Peyer's patch (tissue), 4 donors: ENCODE measurements around the gene SEMA5A.

ENCODE experiments used
- CTCF ChIP-seq, 6 experiments: fragments of 450-650 bp in 4 of 6; fragments of 200-600 bp in 2 of 6; sonication (generic) in 1 of 6; IDR thresholded peaks; one replicate each; pipeline ENCODE4 v1.5.1; 2017 to 2019; ENCODE audit warnings: antibody characterized with exemption in 6 of 6, mild to moderate bottlenecking in 3 of 6, moderate library complexity in 1 of 6
- POLR2A ChIP-seq, 2 donors: fragments of 450-650 bp; IDR thresholded peaks; one replicate each; pipeline ENCODE4 v1.5.1; 2017; ENCODE audit warnings: antibody characterized with exemption in 2 of 2, mild to moderate bottlenecking in 2 of 2, moderate library complexity in 2 of 2

GRCh38 chr5:9128136-9128535 is 417.7 kb downstream of the SEMA5A start:
- TF ChIP-seq CTCF (IDR thresholded peaks at IDR 0.05) (no peak), POLR2A (IDR thresholded peaks at IDR 0.05) (no peak)
